ENCODE measurements around the gene EDAR.

- TF ChIP-seq RCOR1 (IDR thresholded peaks at IDR 0.05; ENCODE audit: insufficient replicate concordance, low read length): no peak
- no peak for TF ChIP-seq MXI1 (IDR thresholded peaks at IDR 0.05; ENCODE audit: borderline replicate concordance, low read depth, low read length)
- TF ChIP-seq POLR2A (IDR thresholded peaks at IDR 0.05; ENCODE audit: low read depth, low read length): no peak
- TF ChIP-seq CTCF (conservative IDR thresholded peaks at IDR 0.05; ENCODE audit: low read depth, low read length): no peak
- TF ChIP-seq RAD21 (IDR thresholded peaks at IDR 0.05; ENCODE audit: low read length): no peak
- no peak for TF ChIP-seq ELK1 (IDR thresholded peaks at IDR 0.05; ENCODE audit: borderline replicate concordance, low read depth, low read length)
- TF ChIP-seq MAFK (IDR thresholded peaks at IDR 0.05; ENCODE audit: low read depth, low read length): no peak
- no peak for TF ChIP-seq USF2 (IDR thresholded peaks at IDR 0.05; ENCODE audit: low read depth, low read length)
- no peak for TF ChIP-seq BHLHE40 (IDR thresholded peaks at IDR 0.05; ENCODE audit: low read depth, low read length)
- no peak for TF ChIP-seq RFX5 (IDR thresholded peaks at IDR 0.05; ENCODE audit: low read depth, low read length)
- TF ChIP-seq MAZ (IDR thresholded peaks at IDR 0.05; ENCODE audit: borderline replicate concordance, low read depth, low read length): no peak
Measured at GRCh38 chr2:108961796-108962195, 27.2 kb downstream of the EDAR start.

Data from IMR-90 (cell line).